ENCODE data around the gene SMG1.
A peak's percentile ranks its signal among the peaks of the same experiment; 100 is the strongest.
"Not testable (repeated sequence)": the region's sequence is repeated elsewhere in the genome, so short reads cannot be mapped to it uniquely, and the experiment has no call there.

SMG1 gene

DNA sequence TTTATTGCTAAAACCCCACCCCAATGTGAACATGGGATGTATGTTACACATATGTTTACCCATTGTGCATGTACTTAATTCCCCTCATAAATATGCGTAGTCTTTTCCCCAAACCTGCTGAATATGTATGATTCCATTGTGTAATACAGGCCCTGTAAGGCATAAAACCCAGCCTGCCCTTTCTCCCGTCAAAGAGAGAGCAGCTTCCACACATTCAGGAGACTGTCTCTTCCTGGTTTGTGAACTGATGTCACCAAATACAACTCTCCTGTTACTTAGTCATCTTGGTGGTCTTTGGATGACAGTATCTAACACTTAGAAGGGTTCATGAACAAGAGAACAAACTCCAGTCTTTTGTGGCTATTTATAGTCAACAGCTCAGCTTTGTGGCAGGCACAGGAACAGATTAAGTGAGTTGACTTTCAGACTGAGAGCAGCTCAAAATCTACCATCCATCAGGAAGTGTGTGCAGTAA, 32.9 kb upstream of the SMG1 start:
- H3K27me3 ChIP-seq (replicated peaks; ENCODE audit: insufficient read depth, low read length): no peaks in the 10 kb centered on the region
- H3F3A ChIP-seq (ENCODE audit: insufficient read depth, low read length): no peaks in the 10 kb centered on the region
- no peak overlapping the region for H3K27ac ChIP-seq (ENCODE audit: low read length)

DNA sequence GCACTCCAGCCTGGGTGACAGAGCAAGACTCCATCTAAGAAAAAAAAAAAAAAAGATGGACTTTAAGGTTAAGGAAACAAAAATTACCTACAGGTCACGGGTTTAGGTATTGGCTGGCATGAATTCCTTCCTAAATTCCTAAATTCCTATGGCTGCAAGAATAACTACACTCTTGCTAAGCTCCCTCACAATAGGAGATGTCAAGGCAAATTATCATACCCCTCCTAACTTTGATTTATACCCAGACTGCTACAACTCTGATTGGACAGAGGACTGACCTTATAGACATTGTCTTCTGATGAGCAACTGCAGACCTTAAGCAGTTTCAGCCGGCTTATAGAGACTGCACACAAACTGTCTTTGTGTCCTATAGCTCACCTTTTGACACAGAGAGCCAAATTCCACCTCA, 32.4 kb upstream of the SMG1 start:
- Histone ChIP-seq H3K27me3 (replicated peaks; ENCODE audit: insufficient read depth, low read length) (no peaks in the 10 kb centered on the region), H3K36me3 (replicated peaks; ENCODE audit: insufficient read depth, low read length) (no peaks in the 10 kb centered on the region), H3K4me3 (ENCODE audit: low read length) (no peak overlapping the region), H3K9me3 (replicated peaks; ENCODE audit: insufficient read depth, low read length) (no peaks in the 10 kb centered on the region), H3K9me2 (replicated peaks; ENCODE audit: insufficient read depth, low read length) (no peaks in the 10 kb centered on the region), H3F3A (ENCODE audit: insufficient read depth, low read length) (no peaks in the 10 kb centered on the region), H3K9ac (ENCODE audit: low read length) (no peak overlapping the region), H3K79me2 (ENCODE audit: low read length) (no peaks in the 10 kb centered on the region), H4K20me1 (ENCODE audit: insufficient read depth, low read length) (no peaks in the 10 kb centered on the region), H2AFZ (ENCODE audit: low read length) (no peak overlapping the region), H3K4me2 (ENCODE audit: low read depth, low read length) (no peak overlapping the region), H3K27ac (ENCODE audit: low read length) (no peak overlapping the region), H3K4me1 (ENCODE audit: low read length) (no peaks in the 10 kb centered on the region)
- no peak for TF ChIP-seq CTCF (IDR thresholded peaks at IDR 0.05; ENCODE audit: low read length)
- TF ChIP-seq EZH2 (optimal IDR thresholded peaks at IDR 0.05; ENCODE audit: low read depth, low read length): no peak
- no peak for TF ChIP-seq EZH2phosphoT487 (IDR thresholded peaks at IDR 0.05; ENCODE audit: low read length)
- DNase-seq: no peak

More for the DNA sequence above, 32.9 kb upstream of the SMG1 start:
- H3K4me2 ChIP-seq (ENCODE audit: low read depth, low read length): no peak overlapping the region
- no peaks in the 10 kb centered on the region for H3K9me3 ChIP-seq (replicated peaks; ENCODE audit: insufficient read depth, low read length)
- H3K4me3 ChIP-seq (ENCODE audit: low read length): no peak overlapping the region
- no peaks in the 10 kb centered on the region for H3K9me2 ChIP-seq (replicated peaks; ENCODE audit: insufficient read depth, low read length)
- H3K79me2 ChIP-seq (ENCODE audit: low read length): no peaks in the 10 kb centered on the region
- H2AFZ ChIP-seq (ENCODE audit: low read length): no peak overlapping the region
- H3K36me3 ChIP-seq (replicated peaks; ENCODE audit: insufficient read depth, low read length): no peaks in the 10 kb centered on the region
- H3K9ac ChIP-seq (ENCODE audit: low read length): no peak overlapping the region
- H4K20me1 ChIP-seq (ENCODE audit: insufficient read depth, low read length): no peaks in the 10 kb centered on the region
- no peak for DNase-seq
- no peaks in the 10 kb centered on the region for H3K4me1 ChIP-seq (ENCODE audit: low read length)
- TF ChIP-seq EZH2phosphoT487 (IDR thresholded peaks at IDR 0.05; ENCODE audit: low read length) (no peak), CTCF (IDR thresholded peaks at IDR 0.05; ENCODE audit: low read length) (no peak), EZH2 (optimal IDR thresholded peaks at IDR 0.05; ENCODE audit: low read depth, low read length) (no peak)

DNA sequence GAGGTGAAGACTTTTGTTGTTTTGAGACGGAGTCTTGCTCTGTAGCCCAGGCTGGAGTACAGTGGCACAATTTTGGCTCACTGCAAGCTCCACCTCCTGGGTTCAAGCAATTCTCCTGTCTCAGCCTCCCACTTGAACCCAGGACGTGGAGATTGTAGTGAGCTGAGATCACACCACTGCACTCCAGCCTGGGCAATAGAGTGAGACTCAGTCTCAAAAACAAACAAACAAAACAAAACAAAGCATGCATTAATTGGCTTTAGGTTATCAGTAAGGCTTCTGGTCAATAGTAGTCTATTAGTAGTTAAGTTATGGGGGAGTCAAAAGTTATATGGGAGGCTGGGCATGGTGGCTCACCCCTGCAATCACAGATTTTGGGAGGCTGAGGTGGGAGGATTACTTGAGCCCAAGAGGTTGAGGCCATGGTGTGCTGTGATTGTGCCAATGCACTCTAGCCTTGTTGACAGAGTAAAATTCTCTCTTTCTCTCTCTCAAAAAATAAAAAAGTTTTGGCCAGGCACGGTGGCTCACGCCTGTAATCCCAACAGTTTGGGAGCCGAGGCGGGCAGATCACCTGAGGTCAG, 30.5 kb upstream of the SMG1 start:
- Histone ChIP-seq H2AFZ (ENCODE audit: low read length) (peak overlapping the region; percentile 53; the same call in 1 of the 2 replicates), H3K4me3 (ENCODE audit: low read length) (peak overlapping the region; percentile 28; the same call in 1 of the 2 replicates), H3K4me2 (ENCODE audit: low read depth, low read length) (peak overlapping the region; percentile 39; the same call in 1 of the 2 replicates)
- not testable (repeated sequence) for H4K20me1 ChIP-seq (ENCODE audit: insufficient read depth, low read length); H3K4me1 ChIP-seq (ENCODE audit: low read length); H3K79me2 ChIP-seq (ENCODE audit: low read length); H3K27me3 ChIP-seq (replicated peaks; ENCODE audit: insufficient read depth, low read length); DNase-seq; H3K9me3 ChIP-seq (replicated peaks; ENCODE audit: insufficient read depth, low read length); H3K9me2 ChIP-seq (replicated peaks; ENCODE audit: insufficient read depth, low read length); H3F3A ChIP-seq (ENCODE audit: insufficient read depth, low read length); H3K27ac ChIP-seq (ENCODE audit: low read length); H3K9ac ChIP-seq (ENCODE audit: low read length); H3K36me3 ChIP-seq (replicated peaks; ENCODE audit: insufficient read depth, low read length)

DNA sequence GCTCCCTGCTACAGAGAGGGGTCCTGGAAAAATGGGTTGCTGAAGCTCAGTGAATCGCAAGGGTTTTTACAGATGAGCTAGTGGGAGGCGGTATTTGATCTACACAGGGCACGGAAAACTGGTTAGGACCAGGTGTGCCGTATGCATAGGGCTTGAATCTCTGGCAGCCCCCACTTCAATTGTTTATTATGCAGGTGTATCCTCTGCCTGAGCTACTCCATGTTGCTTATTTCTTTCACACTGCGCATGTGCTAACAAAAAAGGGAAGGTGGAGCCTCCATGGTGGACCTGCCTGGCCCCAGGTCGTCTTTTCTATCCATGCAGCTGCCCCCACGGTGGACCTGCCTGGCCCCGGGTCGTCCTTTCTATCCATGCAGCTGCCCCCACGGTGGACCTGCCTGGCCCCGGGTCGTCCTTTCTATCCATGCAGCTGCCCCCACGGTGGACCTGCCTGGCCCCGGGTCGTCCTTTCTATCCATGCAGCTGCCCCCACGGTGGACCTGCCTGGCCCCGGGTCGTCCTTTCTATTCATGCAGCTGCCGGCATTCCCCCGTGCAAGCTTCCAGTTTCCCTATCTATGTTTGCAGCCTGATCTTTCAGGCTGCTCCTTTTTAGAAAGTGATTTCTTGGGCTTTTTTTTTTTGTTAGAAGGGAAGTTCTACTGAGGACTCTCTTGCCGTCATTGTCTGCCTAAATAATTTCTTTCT, 29.8 kb upstream of the SMG1 start:
- H3K4me2 ChIP-seq (ENCODE audit: low read depth, low read length): peak overlapping the region; percentile 39; the same call in 1 of the 2 replicates
- H3K4me3 ChIP-seq (ENCODE audit: low read length): peak overlapping the region; percentile 28; the same call in 1 of the 2 replicates
- peak; percentile 26 for DNase-seq
- not testable (repeated sequence) for H3K79me2 ChIP-seq (ENCODE audit: low read length); H4K20me1 ChIP-seq (ENCODE audit: insufficient read depth, low read length); H3F3A ChIP-seq (ENCODE audit: insufficient read depth, low read length); H3K27me3 ChIP-seq (replicated peaks; ENCODE audit: insufficient read depth, low read length); H3K9me2 ChIP-seq (replicated peaks; ENCODE audit: insufficient read depth, low read length); H3K4me1 ChIP-seq (ENCODE audit: low read length); H3K36me3 ChIP-seq (replicated peaks; ENCODE audit: insufficient read depth, low read length); H3K9ac ChIP-seq (ENCODE audit: low read length); H3K9me3 ChIP-seq (replicated peaks; ENCODE audit: insufficient read depth, low read length); H3K27ac ChIP-seq (ENCODE audit: low read length)
- peak overlapping the region; percentile 93 for H2AFZ ChIP-seq (ENCODE audit: low read length)

All from MM.1S (cell line).